DMS 273 treated with DMSO at 0.1 percent for 48 hours (cell line): Measurements from ENCODE around the gene DUSP22.
"Not testable (repeated sequence)": the region's sequence is repeated elsewhere in the genome, so short reads cannot be mapped to it uniquely, and the experiment has no call there.

ENCODE experiments used
- DNase-seq: peaks from one replicate; lab custom pipeline; 2025; lab: John Stamatoyannopoulos, UW

DUSP22 gene

DNA sequence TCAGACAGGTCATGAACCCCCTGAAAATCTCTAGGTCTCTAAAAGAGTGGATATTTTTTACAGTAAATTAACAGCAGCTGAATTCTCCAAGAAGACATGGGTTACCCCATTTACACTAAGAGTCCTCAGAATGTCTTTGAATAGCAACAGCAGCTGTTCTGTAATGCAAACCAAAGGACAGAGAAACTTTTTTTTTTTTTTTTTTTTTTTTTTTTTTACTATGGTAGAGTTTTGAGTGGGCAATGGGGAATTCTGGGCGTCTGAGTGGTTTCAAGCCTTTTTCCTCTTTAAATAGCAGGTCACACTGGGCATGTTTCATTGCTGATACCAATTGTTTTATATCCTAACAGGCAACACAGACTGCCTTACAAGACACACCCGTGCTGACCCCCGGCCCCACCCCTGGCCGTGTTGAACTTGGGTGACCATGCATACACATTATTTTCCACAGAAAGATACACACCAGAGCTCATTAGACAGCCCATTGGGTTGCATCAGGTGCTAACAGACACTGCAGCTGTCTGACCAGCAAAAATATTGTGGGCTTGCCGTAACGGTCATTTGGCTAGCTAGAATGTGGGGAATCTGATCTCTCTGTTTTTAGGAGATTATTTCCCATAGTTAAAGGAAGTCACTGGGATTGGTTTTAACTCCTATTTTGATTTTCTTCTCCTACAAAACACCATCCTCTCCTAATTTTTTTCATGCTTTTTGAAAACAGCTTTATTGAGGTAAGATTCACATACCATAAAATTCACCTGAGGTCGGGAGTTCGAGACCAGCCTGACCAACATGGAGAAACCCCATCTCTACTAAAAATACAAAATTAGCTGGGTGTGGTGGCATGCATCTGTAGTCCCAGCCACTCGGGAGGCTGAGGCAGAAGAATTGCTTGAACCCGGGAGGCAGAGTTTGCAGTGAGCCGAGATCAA lies 72.6 kb downstream of the DUSP22 start:
- DNase-seq: no peak

DNA sequence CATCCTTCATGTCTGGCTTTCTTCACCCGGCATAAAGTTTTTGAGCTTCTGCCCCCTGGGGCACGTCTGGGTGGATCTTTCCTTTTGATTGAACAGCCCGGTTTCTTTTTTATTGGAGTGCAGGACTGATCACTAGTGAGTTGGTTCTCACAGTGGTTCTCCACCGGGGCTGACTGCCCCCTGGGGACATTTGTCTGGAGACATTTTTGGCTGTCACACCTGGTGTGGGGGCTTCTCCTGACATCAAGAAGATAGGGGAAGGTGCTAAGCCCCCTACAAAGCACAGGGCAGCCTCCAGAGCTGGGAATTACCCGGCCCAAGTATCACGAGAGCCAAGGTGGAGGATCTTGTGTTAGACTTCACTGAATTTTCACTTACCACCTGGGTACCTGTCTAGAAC lies 73.5 kb downstream of the DUSP22 start:
- no peak for DNase-seq

- DNase-seq: no peak
Measured at GRCh38 chr6:366389-367297, 74.4 kb downstream of the DUSP22 start.

- DNase-seq: no peak
Measured at GRCh38 chr6:367298-367794, 75.1 kb downstream of the DUSP22 start.

DNA sequence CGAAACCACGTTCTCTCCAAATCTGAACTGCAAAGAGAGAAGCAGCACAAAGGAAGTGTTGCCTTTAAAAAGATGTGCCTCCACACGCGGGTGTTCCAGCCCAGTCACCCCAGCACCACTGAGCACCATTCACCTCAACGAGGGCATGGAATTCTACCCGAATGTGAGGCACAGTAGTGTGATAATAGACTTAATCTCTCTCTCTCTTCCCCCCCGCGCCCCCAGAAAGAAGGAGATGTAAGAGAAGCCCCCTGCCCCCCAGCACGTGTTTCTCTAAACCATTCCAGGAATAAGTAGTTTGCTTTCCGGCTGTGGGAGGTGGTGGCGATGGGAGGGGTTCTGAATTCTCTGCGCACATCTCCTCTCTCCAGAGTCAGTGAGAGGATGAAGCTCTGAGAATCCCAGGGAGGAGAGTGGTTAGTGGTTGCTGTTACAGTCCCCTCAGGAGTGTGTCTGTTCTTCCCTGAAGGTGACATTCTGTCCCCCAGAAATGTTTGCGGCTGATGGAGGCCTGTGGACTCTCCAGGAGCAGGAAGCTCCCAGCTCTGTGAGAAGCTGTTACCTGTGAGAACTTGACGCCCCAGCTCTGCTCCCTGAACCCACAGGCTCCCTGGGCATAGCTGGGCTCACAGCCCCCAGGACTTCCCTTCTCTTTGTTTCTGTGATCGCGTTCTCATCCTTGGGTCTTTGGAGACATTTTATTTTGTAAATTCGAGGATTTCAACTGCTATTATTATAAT lies 75.8 kb downstream of the DUSP22 start:
- no peak for DNase-seq

DNA sequence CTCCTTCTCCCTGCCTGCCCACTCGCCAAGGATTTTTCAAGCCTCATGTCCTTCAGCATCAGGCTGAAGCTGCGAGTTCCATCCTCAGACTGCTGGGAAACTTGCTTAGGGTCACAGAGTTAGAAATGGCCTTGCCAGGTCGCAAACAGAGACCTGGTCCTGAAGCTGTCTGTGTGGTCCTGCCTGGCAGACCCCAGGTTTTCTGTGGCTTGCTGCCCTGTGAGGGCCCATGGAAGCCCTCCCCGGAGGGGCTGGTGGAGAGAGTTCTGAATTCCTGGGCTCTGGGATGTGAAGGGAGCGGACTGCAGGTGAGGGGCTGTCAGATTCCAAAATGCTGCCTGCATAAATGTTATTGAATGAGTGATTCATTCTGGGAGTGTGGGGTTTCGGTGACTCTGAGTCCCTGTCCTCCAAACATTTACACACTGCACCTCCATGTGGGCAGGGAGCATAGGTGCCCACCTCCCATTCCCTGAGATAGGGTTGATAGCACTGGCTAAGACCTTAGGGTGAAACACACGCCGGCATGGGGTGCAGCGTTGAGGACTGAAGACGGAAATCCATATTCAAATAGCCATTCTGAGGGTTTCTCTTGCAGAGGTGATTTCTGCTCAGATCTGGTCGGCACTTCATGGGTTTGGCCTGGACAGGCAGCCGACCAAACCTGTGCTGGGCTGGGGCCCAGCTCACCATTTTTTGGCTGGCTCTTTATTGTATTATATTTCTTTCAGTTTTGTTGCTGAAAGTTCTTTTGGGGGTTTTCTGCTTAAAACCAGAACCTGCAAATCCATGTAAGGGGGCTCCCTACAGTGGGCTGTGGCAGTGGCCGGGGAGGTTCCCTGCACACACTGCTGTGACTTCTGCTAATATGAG lies 77.5 kb downstream of the DUSP22 start:
- DNase-seq: no peak

DNA sequence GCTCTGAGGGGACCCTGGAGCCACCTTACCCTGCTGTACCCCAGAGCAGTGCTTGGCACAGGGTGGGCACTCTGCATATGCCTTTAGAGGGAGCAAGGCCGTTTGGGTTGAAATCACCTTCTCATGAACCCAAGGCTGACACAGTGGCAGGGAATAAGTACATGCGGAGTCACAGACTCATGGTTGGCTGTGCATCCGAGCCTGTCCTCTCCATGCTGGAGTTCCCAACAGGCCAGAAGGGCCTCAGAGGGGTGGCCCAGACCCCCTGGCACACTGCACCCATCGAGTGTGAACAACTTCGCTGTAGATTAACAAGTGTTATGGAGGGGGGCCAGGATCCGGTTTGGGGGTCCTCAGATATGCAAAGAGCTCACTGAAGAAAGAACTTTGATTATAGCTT lies 78.3 kb downstream of the DUSP22 start:
- no peak for DNase-seq

DNA sequence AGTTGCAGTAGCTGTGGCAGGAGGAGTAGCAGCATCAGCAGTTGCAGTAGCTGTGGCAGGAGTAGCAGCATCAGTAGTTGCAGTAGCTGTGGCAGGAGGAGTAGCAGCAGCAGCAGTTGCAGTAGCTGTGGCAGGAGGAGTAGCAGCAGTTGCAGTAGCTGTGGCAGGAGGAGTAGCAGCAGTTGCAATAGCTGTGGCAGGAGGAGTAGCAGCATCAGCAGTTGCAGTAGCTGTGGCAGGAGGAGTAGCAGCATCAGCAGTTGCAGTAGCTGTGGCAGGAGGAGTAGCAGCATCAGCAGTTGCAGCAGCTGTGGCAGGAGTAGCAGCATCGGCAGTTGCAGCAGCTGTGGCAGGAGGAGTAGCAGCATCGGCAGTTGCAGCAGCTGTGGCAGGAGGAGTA lies 79.6 kb downstream of the DUSP22 start:
- not testable (repeated sequence) for DNase-seq

GRCh38 chr6:372336-372911 lies 80.1 kb downstream of the DUSP22 start:
- DNase-seq: no peak

DNA sequence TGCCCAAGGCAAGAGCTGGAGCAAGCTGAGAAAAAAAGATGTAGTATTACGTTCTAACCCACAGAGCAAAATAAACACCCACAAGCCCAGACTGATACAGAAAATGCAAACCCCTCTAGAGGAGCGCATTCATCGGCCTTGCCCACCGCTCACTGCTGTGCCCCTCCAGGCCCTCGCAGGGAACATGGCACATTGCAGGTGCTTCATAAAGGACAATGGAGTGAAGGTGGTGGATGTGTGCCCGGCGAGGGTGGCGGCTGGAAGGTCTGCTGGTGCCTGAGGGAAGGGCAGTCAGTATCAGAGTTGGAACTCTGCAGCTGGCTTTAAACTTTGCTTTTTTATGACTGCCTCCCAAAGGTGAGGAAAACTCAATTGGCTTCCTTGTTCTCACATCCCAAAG lies 80.7 kb downstream of the DUSP22 start:
- DNase-seq: no peak

DNA sequence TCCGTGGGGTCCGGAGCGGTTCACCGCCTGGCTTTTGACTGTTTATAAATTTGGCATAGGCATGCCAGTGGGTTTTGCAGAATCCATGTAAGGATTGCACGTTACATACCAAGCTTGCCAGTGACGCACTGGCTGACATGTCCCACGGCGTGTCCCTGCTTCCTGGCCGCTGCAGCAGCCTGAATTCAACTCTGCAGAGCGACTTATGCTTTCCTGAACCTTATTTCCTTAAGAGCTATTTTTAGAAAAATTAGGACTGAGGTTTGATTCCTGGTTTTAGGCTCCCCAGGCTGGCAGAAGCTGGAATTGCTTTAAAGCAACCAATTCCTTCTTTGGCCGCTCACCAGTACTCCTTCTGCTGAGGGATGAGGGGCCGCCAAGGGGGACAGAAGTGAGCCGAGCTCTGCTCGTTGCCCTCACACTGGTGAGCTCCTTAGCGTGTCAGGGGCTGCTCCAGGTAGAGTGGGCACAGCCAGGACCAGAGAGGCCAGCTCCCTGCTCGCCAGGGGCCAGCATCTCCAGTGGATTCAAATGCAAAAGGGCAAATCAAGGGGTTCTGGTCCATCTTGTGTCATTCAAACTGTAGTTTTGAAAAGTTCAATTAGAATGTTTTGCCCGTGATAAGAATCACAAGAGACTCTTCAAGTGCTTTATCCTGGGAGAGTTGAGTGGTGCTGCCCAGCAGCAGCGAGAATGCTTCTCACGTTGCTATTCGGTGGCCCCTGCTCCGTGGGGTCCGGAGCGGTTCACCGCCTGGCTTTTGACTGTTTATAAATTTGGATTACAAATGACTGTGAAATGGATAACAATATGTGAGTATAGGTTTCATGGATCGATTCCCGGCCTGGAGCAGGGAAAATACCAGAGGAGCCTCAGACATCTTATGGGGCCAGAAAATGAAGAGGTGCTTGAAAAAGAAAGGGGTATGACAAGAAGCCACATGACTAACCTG lies 81.8 kb downstream of the DUSP22 start:
- DNase-seq: no peak

DNA sequence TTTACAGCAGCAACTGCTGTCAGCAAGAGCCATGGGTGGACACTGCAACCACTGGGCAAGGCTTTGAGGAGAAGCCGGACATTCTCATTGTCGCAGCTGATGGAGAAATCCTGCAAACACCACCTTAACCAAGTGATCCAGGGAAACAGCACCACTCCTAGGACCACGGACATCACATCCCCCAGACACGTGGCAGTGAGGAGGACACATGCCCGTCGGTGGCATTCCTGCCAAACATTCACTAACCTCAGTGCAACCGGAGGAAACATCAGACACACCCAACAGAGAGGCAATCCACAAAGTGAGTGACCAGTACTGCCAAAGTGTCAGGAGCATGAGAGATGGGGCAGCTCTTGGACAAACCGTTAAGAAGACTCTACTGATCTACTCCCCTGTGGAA lies 82.7 kb downstream of the DUSP22 start:
- no peak for DNase-seq

GRCh38 chr6:376827-377640 lies 84.7 kb downstream of the DUSP22 start:
- no peak for DNase-seq

GRCh38 chr6:377641-378020 lies 85.3 kb downstream of the DUSP22 start:
- DNase-seq: not testable (repeated sequence)

- no peak for DNase-seq
Measured at GRCh38 chr6:378090-378957, 86.0 kb downstream of the DUSP22 start.

- DNase-seq: no peak
Measured at GRCh38 chr6:378958-379409, 86.7 kb downstream of the DUSP22 start.

DNA sequence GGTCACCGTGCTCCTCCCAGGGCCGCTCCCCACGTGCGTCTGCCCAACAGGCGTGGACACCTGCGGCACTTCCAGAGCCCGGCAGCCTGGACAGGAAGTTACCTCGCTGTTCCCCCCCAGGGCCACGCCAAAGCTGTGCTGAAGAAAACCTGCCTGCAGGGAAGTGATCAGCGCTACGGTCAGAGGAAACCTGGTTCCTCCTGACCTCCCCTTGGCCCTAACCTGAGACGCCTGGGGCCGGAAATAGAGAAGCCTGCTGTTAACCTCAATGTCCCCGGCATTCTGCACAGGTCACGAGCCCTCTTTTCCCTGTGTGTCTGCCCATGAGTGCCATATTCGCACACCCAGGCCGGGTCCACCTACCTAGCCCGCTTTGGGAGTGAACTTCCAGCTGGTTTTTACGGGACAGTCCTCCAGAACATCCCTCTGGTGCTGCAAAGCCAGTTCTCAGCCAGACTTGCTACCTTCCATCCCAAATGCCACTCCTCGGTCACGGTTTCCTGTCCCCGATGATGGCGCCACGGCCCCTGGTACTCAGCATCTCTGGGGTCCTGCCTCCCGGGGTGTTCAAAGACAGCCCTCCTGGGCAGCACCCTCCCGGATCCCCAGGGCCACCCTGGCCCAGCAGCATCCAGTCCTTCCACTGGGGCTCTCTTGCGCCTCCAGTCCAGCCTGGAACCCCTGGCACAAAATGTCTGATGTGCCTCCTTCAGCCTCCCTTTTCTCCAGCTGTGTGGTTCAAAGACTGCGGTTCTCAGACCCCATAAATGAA lies 87.3 kb downstream of the DUSP22 start:
- DNase-seq: no peak
